ENCODE measurements around the gene PDE6C. TPM values are rescaled to one million over a fixed set of nuclear protein-coding genes. Genes with fewer than 3 reads are reported as not detected.

The PDE6C gene
- total and polyA plus RNA-seq, 9 donors, result 0.02 TPM; not detected in 8

DNA sequence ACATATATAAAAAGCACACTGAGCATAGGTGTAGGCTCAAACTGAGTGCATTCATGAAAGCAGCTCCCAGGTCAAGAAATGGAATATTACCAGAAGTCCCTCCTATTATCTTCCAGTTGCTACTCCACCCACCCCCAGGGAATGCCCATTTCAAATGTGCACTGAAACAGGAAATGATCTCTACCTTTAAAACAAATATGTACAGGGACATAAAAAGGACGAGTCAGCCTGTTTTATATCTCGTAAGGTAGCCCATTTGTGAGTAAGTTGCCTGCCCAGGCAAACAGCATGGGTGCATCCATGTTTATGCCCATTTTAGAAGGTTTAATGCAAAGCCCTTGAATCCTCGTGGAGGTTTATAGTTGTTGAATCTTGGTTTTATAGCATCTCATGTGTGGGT lies 35.4 kb upstream of the PDE6C start:
- TF ChIP-seq POLR2A (IDR thresholded peaks at IDR 0.05) (no peak), CTCF (IDR thresholded peaks at IDR 0.05) (no peak), EP300 (IDR thresholded peaks at IDR 0.05) (no peak)
- H3K4me1 ChIP-seq (ENCODE audit: insufficient read depth), result no peaks in the 10 kb centered on the region
- H3K36me3 ChIP-seq, result no peaks in the 10 kb centered on the region
- 62 to 72% (median 66%) methylated on average over 3 of the region's 3 CpGs for WGBS, 3 donors
- H3K27me3 ChIP-seq, result no peaks in the 10 kb centered on the region
- no peak overlapping the region for H3K27ac ChIP-seq
- DNase-seq, result no peak
- H3K4me3 ChIP-seq, result no peak overlapping the region
- H3K9me3 ChIP-seq, result no peaks in the 10 kb centered on the region
- intact Hi-C loops (cut with DNase I), result no loop called here

GRCh38 chr10:93577565-93577964 lies 34.8 kb upstream of the PDE6C start:
- intact Hi-C loops (cut with DNase I), result no loop called here
- Histone ChIP-seq H3K9me3 (no peaks in the 10 kb centered on the region), H3K4me3 (no peak overlapping the region), H3K27ac (no peak overlapping the region), H3K4me1 (ENCODE audit: insufficient read depth) (no peaks in the 10 kb centered on the region), H3K27me3 (no peaks in the 10 kb centered on the region), H3K36me3 (no peaks in the 10 kb centered on the region)
- WGBS, 3 donors, result 79 to 84% (median 80%) methylated on average over 3 of the region's 3 CpGs
- no peak for DNase-seq
- TF ChIP-seq EP300 (IDR thresholded peaks at IDR 0.05), result no peak

DNA sequence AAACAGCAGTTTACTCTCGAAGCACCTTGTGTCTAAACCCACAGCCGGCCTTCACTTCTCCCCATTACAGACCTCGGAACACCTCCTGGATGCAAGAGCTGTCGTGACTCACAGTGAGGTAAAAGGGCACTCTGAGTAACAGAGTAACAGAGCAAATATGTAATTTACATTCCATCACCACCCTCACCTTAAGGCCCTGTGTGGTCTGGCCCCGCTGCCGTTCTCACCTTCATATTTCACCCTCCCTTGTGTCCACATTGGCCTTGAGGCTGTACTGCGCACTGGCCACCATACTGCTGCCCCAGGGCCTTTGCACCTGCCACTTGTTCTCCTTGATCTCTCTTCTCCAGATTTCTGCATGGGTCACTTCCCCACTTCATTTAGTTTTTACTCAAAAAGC lies 33.2 kb upstream of the PDE6C start:
- no peaks in the 10 kb centered on the region for H3K4me1 ChIP-seq (ENCODE audit: insufficient read depth)
- no peaks in the 10 kb centered on the region for H3K36me3 ChIP-seq
- H3K27me3 ChIP-seq, result no peaks in the 10 kb centered on the region
- no peaks in the 10 kb centered on the region for H3K9me3 ChIP-seq
- H3K27ac ChIP-seq, result no peak overlapping the region
- TF ChIP-seq POLR2A (IDR thresholded peaks at IDR 0.05) (no peak), CTCF (IDR thresholded peaks at IDR 0.05) (no peak), EP300 (IDR thresholded peaks at IDR 0.05) (no peak)
- WGBS, 3 donors, result 70 to 77% (median 72%) methylated on average over 7 of the region's 7 CpGs
- intact Hi-C loops (cut with DNase I), result no loop called here
- H3K4me3 ChIP-seq, result no peak overlapping the region
- no peak for DNase-seq

DNA sequence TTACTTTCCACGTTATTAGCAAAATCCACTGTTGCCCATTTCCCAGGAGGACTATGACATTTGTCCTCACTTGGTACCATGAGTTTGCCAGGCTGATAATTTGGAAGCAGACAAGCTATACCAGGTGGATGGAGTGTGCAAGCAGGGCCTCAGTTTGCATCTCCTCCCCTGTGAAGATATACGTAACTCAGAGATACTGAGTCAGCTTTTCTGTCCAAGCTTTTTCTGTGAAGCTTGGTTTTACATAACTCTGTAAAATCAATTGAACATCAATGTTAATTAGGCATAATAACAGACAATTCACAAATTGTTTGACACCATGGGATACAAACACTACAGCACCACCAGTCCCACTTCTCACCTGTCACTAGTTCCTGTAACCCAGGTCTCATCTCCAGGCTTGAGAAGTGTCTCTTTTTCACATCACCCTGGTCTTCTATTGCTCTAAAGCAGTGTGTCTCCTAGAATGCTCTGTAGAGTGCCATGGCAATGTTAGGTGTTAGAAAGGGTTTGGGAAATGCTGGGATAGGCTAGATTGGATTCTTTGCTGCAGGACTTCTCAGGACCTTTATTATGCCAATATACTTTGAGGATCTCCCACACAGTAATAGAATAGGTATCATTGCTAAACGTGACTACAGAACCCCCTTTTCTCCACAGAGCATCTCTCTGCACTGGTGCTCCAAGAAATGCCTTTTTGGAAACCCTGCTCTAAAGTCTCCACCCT lies 32.2 kb upstream of the PDE6C start:
- intact Hi-C loops (cut with DNase I), result no loop called here
- Histone ChIP-seq H3K27ac (no peak overlapping the region), H3K36me3 (no peaks in the 10 kb centered on the region), H3K9me3 (no peaks in the 10 kb centered on the region), H3K4me1 (ENCODE audit: insufficient read depth) (no peaks in the 10 kb centered on the region), H3K4me3 (no peak overlapping the region), H3K27me3 (no peaks in the 10 kb centered on the region)
- no peak for TF ChIP-seq EP300 (IDR thresholded peaks at IDR 0.05)
- no peak for TF ChIP-seq POLR2A (IDR thresholded peaks at IDR 0.05)
- TF ChIP-seq CTCF (IDR thresholded peaks at IDR 0.05), result no peak
- 69 to 76% (median 74%) methylated on average over 3 of the region's 3 CpGs for WGBS, 3 donors
- no peak for DNase-seq

- Histone ChIP-seq H3K36me3 (no peaks in the 10 kb centered on the region), H3K27ac (no peak overlapping the region), H3K4me1 (ENCODE audit: insufficient read depth) (no peaks in the 10 kb centered on the region), H3K4me3 (no peak overlapping the region), H3K27me3 (no peaks in the 10 kb centered on the region), H3K9me3 (no peaks in the 10 kb centered on the region)
- 40 to 44% (median 42%) methylated on average over 6 of the region's 6 CpGs for WGBS, 3 donors
- intact Hi-C loops (cut with DNase I), result no loop called here
- TF ChIP-seq EP300 (IDR thresholded peaks at IDR 0.05) (no peak), CTCF (IDR thresholded peaks at IDR 0.05) (no peak), POLR2A (IDR thresholded peaks at IDR 0.05) (no peak)
- no peak for DNase-seq
Observed at GRCh38 chr10:93580828-93581227, 31.5 kb upstream of the PDE6C start.
